ENCODE measurements around the gene CELF2. TPM values are rescaled to one million over a fixed set of nuclear protein-coding genes. Genes with fewer than 3 reads are reported as not detected.

CELF2 gene
- total RNA-seq, 2 experiments from 2014 or later = 197 to 205 TPM

- ChIA-PET CTCF (no interaction called here), POLR2A (no interaction called here)
- Histone ChIP-seq H3K27ac (ENCODE audit: low read depth in 1 of 2, low read length in 2 of 2) (no peak overlapping the region), H3K4me1 (ENCODE audit: insufficient read depth, low read length) (no peaks in the 10 kb centered on the region), H3K36me3 (ENCODE audit: insufficient read depth, low read length) (no peaks in the 10 kb centered on the region), H3K27me3 (ENCODE audit: control insufficient read depth in 1 of 2, insufficient read depth in 2 of 2, low read length in 2 of 2) (no peaks in the 10 kb centered on the region), H3K9me3 (ENCODE audit: control insufficient read depth in 1 of 2, insufficient read depth in 1 of 2, low read length in 2 of 2) (no peaks in the 10 kb centered on the region), H3K4me3 (ENCODE audit: low read length) (no peak overlapping the region)
- DNase-seq (no peak), ATAC-seq (ENCODE audit: poor library complexity) (no peak)
- H3K36me3 Mint-ChIP-seq (ENCODE audit: low read depth) = no peaks in the 10 kb centered on the region
- no peaks in the 10 kb centered on the region for H3K4me1 Mint-ChIP-seq (ENCODE audit: low read depth)
- no peak overlapping the region for H3K27ac Mint-ChIP-seq
- H3K9me3 Mint-ChIP-seq = no peaks in the 10 kb centered on the region
- H3K4me3 Mint-ChIP-seq = no peak overlapping the region
- no peaks in the 10 kb centered on the region for H3K27me3 Mint-ChIP-seq
- intact Hi-C loops (cut with DNase I, micrococcal nuclease) = no loop called here
- TF ChIP-seq, protein P1, sequence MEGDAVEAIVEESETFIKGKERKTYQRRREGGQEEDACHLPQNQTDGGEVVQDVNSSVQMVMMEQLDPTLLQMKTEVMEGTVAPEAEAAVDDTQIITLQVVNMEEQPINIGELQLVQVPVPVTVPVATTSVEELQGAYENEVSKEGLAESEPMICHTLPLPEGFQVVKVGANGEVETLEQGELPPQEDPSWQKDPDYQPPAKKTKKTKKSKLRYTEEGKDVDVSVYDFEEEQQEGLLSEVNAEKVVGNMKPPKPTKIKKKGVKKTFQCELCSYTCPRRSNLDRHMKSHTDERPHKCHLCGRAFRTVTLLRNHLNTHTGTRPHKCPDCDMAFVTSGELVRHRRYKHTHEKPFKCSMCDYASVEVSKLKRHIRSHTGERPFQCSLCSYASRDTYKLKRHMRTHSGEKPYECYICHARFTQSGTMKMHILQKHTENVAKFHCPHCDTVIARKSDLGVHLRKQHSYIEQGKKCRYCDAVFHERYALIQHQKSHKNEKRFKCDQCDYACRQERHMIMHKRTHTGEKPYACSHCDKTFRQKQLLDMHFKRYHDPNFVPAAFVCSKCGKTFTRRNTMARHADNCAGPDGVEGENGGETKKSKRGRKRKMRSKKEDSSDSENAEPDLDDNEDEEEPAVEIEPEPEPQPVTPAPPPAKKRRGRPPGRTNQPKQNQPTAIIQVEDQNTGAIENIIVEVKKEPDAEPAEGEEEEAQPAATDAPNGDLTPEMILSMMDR (IDR thresholded peaks at IDR 0.05) = no peak
Observed at GRCh38 chr10:11386044-11386443, 368.4 kb downstream of the CELF2 start.
